Stimulated activated CD4-positive, alpha-beta T cell treated with anti-CD3 and anti-CD28 coated beads, Interleukin-2, amount 100 ng/mL, for 24 hours (primary cell): Measurements from ENCODE around the gene MEF2A.
"Not testable (repeated sequence)": the region's sequence is repeated elsewhere in the genome, so short reads cannot be mapped to it uniquely, and the experiment has no call there.

Experiments used
- DNase-seq, 2 donors: peaks; one replicate each; pipeline ENCODE4 v3.0.0-alpha.2; 2020

The MEF2A gene

DNA sequence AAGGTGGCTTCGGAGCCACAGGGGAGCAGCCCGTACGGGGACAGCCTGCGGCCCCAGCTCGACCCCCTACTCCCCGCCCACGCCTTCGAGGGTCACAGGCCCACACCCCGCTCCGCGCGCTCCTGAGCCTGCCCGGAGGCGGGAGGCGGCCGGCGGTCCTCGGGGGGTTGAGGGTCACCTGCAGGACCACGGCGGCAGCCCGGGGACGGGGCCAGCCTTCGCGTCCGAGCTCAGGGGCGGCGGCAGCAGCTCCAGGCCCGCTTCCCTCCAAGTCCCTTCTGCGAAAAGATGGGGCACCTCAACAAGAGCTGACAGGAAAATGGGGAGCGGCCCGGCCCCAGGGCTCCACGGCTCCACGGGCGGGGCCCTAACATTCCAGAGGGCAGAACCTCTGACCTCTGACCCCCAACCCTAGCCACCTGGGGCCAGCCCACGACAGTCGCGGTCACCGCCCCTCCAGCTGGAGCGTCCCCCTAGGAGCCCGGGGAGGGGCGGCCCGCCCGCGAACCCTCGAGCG, 167.0 kb downstream of the MEF2A start:
- peak in 1 of 2 donors; percentile 17 for DNase-seq

DNA sequence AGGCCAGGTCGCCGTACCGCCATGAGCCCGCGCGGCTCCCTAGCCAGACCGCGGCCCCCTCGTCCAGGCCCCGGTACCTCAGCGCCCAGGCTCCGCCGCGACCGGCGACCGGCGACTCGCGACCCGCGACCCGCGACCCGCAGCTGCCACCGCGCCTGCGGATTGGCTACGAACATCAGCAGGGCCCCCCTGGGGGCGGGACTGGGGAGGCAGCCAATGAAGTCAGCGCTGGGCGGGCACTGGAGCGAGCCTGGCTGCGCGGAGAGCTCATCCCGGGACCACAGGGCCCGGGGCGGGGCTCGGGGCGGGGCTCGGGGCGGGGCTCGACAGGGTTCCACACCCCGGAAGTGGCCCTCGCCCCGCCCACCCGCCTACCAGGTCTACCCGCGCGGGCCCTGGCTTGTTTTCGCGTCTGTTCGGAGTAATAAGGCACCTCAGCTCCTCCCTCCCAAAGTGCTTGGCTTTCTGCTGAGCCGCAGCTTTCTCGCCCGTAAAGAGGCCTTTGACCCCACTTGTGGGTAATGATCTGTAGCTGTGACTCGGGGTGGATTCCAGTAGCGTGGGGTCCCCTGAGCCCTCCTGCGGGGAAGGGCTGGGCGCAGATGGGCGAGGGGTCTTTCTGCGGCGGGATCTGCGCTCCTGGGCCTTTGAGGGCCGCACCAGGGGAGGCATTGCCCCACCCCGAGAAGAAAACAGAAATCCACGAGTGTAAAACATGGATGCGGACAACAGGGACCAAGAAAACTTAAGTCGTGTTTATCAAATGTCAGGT, 167.7 kb downstream of the MEF2A start, which contains the start of gene LYSMD4:
TSS of gene LYSMD4 (minus strand) at position 170 of the 772 bp plus-strand sequence. CDS start 1,438 bp downstream, outside the sequence.
- DNase-seq: peak; percentile 99

DNA sequence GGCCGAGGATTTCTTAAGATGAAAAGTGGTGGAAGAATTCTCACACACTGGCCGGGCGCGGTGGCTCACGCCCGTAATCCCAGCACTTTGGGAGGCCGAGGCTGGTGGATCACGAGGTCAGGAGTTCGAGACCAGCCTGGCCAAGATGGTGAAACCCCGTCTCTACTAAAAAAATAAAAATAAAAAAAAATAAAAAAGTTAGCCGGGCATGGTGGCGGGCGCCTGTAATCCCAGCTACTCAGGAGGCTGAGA, 168.2 kb downstream of the MEF2A start:
- DNase-seq: not testable (repeated sequence)

DNA sequence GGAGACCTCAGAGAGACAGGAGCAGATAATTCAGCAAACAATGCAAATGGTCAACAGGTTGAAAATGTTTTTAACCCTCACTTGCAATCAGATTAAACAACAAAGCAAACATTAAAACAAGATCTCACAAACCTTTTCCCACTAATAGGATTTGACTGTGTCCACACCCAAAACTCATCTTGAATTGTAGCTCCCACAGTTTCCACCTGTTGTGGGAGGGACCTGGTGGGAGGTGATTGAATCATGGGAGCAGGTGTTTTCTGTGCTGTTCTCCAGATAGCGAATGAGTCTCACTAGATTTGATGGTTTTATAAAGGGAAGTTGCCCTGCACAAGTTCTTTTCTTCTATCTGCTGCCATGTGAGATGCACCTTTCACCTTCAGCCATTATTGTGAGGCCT, 168.8 kb downstream of the MEF2A start:
- DNase-seq: no peak

DNA sequence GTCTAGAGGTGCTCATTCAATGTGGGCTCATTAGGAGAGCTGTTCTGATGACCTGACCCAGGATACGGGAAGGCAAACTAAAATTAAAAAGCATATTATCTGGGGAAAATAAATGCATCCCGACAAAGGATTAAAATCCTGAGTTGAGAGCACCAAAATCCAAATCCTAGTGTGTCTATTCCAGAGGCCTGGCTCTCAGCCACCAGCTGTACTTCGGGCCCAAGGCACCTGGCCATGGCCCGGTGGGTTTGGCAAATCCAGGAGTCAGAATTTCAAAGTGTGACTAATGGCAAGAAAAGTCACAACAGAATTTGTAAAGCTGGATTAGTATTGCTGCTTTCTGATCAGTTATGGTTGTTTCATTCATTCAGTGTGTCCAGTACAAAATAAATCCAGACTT, 170.1 kb downstream of the MEF2A start:
- DNase-seq: no peak

DNA sequence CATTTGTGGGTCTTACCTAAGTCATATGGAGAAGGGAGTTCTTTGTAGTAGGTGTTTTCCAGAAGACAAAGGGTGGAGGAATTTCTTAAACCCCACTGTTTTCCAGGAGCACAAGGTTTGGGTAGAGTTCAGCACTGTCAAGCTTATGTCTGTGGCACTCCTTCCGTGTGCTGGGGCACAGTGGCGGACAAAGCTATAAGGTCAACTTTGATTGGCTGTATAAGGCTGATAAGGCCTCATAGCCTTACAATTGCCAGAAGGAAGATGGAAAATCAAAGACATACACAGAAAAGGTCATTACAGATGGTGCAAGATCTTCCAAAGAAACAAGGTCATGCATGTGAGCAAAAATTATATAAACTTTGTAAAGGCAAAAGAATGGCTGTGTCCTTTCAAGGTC, 170.9 kb downstream of the MEF2A start:
- DNase-seq: no peak

DNA sequence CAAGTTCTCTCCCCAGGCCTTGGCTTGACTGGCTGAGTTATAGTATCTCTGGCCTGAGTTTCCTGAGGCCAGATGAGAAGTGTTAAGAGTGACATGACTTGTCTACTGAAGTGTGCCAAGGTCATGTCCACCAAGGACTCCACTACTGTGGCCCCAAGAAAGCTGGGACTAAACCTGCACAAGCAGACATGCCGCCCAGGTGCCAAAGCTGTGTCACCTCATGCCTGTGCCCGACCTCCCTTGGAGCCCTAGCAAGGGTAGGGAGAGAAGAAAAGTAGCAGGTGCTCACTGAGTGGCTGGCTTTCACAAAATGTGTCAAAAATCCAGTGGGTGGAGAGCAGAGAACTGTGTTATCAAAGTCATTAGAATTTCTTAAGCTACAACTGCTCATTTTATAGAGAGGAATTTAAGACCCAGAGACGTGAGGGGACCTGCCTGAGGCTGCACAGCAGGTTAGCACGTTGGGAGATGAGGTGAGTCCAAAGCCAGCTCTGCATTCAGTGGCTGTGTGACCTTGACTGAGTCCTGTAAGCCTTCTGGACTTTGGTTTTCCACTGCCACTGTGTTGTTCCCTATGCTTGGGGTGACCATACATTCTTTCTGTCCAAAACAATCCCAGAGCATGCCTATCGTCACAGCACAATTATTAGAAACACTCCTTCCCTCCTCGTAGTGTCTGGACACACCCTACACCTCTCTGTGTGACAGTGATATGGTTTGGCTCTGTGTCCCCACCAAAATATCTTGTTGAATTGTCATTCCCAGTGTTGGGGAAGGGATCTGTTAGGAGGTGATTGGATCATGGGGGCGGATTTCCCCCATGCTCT, 172.4 kb downstream of the MEF2A start:
- DNase-seq: no peak

DNA sequence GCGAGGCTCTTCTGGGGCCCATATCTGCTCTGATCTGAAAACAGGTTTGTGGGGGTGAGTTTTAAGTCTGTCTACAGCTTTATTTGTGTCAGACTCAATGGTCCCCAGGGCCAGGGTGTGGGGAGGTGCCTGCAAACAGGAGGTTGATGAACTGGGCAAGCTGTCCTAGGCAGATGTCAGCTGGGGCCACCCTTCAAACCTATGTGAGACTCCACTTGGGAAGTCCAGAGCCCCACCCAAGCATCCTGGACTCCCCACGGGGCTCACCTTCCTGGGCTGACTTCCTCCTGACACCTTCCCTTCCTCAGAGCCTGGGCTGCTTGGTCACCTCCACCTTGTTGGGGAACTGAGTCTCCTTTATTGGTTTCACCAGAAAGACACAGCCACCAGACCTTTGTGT, 176.1 kb downstream of the MEF2A start:
- DNase-seq: no peak

DNA sequence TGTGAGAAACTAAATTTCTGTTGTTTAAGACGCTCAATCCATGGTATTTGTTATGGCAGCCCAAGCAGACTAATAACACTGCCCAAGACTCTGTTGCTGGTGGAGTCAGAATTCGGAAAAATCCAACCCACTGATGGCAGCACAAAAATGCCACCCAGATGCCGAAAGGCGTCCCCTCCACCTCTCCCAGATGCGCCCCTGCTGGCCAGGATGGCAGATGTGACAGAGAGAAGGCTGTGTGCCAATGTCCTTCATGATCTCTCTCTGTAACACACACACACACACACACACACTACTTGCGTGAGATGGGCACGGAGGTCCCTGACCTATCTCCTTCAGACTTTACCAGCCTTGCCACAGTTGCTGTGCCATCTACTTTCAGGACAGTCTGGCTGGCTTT, 178.4 kb downstream of the MEF2A start:
- DNase-seq: no peak

DNA sequence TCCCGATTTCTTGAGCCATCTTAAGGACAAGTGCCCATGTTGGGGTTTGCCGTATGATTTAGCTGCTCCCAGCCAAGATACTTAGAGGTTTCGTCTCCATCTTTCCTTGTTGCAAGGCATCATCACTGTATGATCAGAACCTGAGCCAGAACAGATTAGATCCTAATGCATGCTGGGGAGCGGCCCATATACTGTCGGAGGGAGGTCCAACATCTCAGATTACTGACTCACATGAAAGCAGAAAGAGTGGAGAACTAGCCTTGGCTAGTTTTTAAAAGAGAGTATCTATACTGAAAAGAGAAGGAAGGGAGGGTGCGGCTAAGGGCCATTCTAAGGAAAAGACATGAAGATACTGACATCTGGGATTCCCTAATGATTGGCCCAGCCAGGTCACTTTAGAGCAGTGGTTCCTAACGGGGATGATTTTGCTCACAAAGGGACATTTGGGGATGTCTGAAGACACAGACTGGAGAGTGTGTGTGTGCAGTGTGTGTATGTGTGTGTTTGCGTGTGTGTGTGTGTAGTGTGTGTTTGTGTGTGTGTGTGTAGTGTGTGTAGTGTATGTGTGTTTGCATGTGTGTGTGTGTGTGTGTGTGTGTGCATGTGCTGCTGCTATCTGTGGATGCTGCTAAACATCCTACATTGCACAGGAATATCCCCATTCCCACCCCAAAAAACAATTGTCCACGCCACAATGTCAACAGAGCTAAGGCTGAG, 179.7 kb downstream of the MEF2A start:
- DNase-seq: no peak

DNA sequence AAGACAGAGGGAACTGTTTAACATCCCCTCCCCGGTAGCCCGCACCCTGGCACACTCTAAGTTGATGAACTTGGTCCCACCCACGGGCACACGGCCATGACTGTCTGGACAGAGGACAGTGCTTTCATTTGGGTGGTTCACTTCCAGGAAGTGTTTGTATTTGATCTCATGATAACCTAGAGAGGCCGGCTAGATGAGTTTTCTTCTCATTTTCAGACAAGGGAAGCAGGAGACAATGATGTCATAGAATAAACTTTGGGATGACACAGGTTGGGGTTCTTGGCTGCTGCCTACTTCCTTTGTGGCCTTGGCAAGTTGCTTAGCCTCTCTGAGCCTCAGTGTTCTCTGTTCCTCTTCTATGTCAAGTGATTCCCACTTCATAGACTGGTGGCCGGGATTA, 183.6 kb downstream of the MEF2A start:
- DNase-seq: no peak

DNA sequence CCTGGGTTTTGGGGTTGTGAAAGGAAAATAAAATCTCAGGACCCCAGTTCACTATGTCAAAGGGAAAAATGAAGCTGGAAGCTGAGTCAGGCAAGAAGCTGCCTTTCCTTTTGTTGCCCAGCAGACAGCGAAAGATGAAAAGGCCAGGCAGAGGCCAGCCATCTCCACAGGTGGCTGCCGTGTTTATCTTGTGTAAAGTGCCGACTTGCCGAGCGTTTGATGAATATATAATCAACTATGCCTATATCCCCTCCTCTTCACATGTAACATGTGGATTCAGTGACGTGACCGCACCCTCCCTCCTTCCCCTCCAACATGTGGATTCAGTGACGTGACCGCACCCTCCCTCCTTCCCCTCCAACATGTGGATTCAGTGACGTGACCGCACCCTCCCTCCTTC, 184.5 kb downstream of the MEF2A start:
- DNase-seq: not testable (repeated sequence)

DNA sequence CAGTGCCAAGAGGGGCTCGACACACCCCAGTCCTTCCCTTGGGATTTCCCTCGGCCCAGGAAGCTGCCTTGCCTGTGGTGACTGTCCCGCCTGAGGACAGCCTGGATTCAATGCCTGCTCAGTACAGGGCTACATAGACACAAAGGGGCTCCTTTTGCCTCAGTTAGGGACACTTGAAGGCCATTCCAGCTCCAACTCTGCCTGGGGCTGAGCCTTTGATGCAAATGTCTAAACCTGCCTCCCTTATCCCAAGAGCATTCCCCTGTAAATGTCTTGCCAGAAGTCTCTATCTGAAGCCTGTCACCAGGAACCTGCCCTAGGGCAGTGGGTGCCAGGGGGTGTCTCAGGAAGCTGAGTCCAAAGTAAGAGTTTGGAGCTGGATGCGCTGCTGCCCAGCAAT, 186.8 kb downstream of the MEF2A start:
- DNase-seq: no peak

DNA sequence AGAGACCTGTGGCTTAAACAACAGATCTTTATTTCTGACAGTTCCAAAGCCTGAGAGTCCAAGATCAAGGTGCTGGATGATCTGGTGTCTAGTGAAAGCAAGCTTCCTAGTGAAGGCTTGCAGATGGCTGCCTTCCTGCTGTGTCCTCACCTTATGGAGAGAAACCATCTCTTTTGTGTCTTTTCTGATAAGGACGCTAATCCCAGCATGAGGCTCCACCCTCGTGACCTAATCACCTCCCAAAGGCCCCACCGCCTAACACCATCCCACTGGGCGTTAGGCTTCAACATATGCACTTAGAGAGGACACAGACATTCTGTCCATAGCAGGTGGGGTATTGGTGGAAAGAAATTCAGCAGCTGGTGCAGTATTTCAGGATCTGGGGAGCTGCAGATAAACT, 187.3 kb downstream of the MEF2A start:
- no peak for DNase-seq

DNA sequence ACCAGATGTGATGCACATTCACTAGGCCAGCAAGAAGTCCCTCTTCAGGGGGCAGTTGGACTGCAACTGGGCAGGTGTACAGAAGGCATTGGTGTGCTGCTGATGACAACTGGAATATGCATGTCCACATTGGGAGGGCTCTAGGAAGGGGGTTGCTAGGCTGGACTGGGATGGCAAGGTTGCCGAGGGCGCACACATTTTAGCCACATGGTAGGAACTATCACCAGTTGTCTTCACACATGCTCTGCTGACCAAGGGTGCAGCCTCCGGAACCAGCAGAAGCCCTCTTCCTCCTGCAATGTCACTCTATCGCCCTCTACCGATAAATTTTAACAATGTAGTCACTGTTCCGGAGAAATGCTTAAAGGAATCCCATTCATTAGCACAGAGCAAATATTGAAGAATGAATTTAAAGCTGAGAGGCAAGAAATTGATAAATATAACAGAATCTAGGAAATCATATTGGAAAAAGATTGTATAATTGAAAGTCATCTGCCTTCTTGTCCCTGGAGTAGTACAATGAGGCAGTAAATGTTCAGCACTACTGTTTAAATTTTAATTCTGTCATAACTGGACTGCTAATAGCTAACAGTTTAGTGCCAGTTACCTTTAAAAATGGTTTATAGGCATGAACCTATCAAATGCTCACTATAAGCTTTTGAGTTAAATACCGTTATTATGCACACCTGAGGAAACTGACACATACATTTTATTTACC, 190.1 kb downstream of the MEF2A start:
- peak; percentile 23 to 37 for DNase-seq

DNA sequence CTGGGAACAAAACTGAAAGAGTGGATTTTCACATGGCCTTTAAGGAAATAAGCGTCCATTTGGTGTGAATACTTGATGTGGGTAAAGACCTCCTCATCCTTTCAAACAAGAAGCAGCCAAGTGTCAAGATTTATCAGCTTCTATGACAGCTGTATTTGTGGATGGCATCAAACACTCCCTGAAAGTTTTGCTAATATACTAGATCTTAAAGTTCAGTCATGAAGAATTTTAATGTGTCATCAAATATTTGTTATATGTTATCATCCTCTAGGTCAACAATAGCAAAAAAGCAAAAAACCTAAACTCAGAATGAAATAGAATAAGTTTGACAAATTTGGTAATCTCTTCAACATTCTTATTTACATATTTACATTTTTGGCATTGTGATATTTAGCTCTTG, 196.5 kb downstream of the MEF2A start:
- no peak for DNase-seq

DNA sequence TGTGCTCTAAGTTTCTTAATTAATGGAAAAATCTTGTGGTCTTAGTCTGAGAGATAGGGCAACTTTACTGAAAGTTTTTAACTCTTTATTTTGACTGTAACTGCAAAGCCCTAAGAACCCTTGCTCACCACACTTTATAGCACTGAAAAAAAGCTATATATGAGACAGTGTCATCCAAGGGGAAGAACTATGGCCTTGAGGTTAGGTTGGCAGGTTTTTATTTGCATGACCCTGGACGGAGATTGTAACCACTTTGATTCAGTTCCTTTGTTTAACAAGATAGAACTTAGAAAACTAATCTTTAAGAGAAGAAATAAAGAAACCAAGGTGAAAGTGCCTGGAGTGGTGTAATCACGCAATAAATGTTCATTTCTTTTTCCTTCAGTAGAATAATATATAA, 198.0 kb downstream of the MEF2A start:
- no peak for DNase-seq

DNA sequence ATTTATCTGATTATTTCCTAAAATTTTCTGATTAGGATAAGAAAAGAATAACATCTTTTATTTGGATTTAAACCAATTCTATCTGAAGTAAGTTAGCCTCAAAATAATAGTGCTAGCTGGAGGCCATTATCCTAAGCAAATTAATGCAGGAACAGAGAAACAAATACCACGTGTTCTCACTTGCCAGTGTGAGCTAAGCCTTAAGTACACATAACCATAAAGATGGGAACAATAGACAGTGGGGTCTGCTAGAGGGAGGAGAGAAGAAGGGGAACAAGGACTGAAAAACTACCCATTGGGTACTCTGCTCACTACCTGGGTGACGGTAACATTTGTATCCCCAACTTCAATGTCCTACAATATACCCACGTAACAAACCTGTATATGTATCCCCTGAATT, 198.7 kb downstream of the MEF2A start:
- DNase-seq: no peak
